ENCODE results near the gene NCOR1. TPM values are rescaled to one million over a fixed set of nuclear protein-coding genes. Genes with fewer than 3 reads are reported as not detected.

NCOR1 gene
- total and polyA plus RNA-seq, 9 of the 15 experiments (the other 6 are each of a cell fraction or from before 2014, with no cell fraction given), result 20.2 to 66.5 (median 50.9) TPM

- TF ChIP-seq CREB5 (CRISPR knock-in tag; IDR thresholded peaks at IDR 0.05), result no peak
- TF ChIP-seq, protein P1, sequence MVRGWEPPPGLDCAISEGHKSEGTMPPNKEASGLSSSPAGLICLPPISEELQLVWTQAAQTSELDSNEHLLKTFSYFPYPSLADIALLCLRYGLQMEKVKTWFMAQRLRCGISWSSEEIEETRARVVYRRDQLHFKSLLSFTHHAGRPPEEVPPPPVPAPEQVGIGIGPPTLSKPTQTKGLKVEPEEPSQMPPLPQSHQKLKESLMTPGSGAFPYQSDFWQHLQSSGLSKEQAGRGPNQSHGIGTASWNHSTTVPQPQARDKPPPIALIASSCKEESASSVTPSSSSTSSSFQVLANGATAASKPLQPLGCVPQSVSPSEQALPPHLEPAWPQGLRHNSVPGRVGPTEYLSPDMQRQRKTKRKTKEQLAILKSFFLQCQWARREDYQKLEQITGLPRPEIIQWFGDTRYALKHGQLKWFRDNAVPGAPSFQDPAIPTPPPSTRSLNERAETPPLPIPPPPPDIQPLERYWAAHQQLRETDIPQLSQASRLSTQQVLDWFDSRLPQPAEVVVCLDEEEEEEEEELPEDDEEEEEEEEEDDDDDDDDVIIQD (CRISPR knock-in tag; IDR thresholded peaks at IDR 0.05), result no peak
- TF ChIP-seq RBM34 (IDR thresholded peaks at IDR 0.05; ENCODE audit: borderline replicate concordance, insufficient read depth, low read length), result no peak
- TF ChIP-seq SFPQ (IDR thresholded peaks at IDR 0.05; ENCODE audit: low read depth, low read length), result no peak
- no peak for TF ChIP-seq SAFB (IDR thresholded peaks at IDR 0.05; ENCODE audit: borderline replicate concordance, low read depth, low read length)
- TF ChIP-seq ZNF282 (CRISPR knock-in tag; IDR thresholded peaks at IDR 0.05), result no peak
- TF ChIP-seq ETS1 (conservative IDR thresholded peaks at IDR 0.05; ENCODE audit: control insufficient read depth, low read depth, low read length), result peak; percentile 77; the same call in 1 of the 2 replicates
- TF ChIP-seq HIVEP1 (CRISPR knock-in tag; IDR thresholded peaks at IDR 0.05), result no peak
- TF ChIP-seq U2AF2 (optimal IDR thresholded peaks at IDR 0.05; ENCODE audit: low read depth, low read length), result no peak
- peak; percentile 84 for TF ChIP-seq MTA3 (IDR thresholded peaks at IDR 0.05; ENCODE audit: borderline replicate concordance)
- no peak for TF ChIP-seq GTF3C2 (IDR thresholded peaks at IDR 0.05; ENCODE audit: borderline replicate concordance, extremely low read depth, insufficient read length)
- no peak for TF ChIP-seq SMAD2 (IDR thresholded peaks at IDR 0.05; ENCODE audit: low read depth, low read length)
- TF ChIP-seq CCNT2 (IDR thresholded peaks at IDR 0.05; ENCODE audit: borderline replicate concordance, extremely low read depth, insufficient read length, low read depth, low read length), result no peak
- TF ChIP-seq ZKSCAN3 (CRISPR knock-in tag; IDR thresholded peaks at IDR 0.05), result no peak
- TF ChIP-seq NFXL1 (CRISPR knock-in tag; IDR thresholded peaks at IDR 0.05), result no peak
- TF ChIP-seq ZFP1 (CRISPR knock-in tag; IDR thresholded peaks at IDR 0.05), result no peak
- TF ChIP-seq, protein P2, sequence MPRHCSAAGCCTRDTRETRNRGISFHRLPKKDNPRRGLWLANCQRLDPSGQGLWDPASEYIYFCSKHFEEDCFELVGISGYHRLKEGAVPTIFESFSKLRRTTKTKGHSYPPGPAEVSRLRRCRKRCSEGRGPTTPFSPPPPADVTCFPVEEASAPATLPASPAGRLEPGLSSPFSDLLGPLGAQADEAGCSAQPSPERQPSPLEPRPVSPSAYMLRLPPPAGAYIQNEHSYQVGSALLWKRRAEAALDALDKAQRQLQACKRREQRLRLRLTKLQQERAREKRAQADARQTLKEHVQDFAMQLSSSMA (CRISPR knock-in tag; IDR thresholded peaks at IDR 0.05), result no peak
Observed at GRCh38 chr17:16217002-16217635, 1.8 kb upstream of the NCOR1 start, which contains the start of gene PIGL (continued).
